GM12874 (cell line): Measurements from ENCODE around the gene CFAP54.

ENCODE experiments used
- TF ChIP-seq, protein P1 (sequence below): IDR thresholded peaks from 2 replicates; pipeline ENCODE4 v1.5.1; 2011; ENCODE audit warnings: low read depth, mild to moderate bottlenecking, control low read depth, low read length, moderate library complexity; ENCODE audit not compliant: insufficient read depth

CFAP54 gene

DNA sequence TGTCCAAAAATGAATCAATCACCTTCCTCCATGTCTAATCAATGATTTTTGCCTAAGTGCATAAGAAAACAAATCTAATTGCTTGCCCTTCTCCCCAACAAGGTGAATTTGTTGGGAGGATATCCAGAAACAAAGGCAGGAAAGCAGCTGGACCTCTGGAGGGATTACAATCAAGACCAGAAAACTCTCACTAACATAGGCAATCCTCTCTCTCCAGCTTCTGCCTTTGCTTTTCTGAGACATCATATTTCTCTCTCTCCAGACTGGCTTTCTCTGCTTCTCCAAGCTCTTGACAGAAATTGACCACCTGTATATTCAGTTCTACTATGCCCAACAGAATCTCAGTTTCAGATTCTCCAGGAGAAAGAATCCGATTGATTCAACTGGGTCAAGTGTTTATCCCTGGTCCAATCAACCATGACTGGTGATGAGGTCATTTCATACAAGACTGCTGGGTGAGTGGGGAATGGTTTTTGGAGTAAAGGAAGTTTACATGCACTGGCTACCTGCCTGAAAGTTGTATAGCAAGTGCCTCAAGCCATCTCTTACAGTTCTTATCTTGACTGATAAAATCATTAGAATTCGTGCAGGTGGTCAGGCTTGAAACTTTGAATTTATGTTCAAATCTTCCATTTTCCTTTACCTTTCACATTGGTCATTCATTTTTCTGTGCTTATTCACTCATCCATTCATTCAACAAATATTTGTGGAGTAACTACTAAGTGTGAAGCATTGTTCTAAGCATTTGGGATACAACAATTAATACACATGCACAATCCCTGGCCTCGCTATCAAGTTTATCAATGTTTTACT lies 22.2 kb upstream of the CFAP54 start:
- TF ChIP-seq, protein P1, sequence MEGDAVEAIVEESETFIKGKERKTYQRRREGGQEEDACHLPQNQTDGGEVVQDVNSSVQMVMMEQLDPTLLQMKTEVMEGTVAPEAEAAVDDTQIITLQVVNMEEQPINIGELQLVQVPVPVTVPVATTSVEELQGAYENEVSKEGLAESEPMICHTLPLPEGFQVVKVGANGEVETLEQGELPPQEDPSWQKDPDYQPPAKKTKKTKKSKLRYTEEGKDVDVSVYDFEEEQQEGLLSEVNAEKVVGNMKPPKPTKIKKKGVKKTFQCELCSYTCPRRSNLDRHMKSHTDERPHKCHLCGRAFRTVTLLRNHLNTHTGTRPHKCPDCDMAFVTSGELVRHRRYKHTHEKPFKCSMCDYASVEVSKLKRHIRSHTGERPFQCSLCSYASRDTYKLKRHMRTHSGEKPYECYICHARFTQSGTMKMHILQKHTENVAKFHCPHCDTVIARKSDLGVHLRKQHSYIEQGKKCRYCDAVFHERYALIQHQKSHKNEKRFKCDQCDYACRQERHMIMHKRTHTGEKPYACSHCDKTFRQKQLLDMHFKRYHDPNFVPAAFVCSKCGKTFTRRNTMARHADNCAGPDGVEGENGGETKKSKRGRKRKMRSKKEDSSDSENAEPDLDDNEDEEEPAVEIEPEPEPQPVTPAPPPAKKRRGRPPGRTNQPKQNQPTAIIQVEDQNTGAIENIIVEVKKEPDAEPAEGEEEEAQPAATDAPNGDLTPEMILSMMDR: no peak

DNA sequence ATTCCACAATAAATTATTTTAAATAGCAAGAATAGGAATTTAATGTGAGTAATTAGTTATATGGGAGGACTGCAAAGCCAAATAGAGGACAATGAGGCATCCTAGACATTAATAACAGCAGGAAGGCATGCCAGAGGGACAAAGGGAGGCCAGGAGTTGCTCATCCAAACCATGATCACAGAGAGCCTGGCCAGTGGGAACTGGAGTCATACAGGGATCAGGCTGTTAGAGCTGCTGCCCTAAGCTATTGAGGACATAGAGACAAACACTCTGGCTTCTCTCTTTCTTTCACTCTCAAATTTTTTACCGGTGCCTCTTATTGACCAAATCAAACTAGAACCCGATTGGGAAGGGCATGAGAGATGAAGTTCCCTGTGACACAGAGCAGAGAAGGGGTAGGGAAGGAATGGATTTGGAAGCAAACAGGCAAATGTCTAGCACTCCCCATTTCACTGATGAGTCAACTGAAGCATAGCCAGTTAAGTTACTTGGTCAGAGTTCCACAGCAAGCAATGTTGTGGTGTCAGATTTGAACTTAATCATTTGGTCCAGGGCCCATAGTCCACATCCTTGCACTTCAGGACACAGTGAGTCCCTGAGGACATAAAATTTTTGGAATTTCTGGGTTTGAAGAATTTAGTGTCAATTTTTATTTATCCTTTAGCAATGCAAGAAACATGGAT lies 17.9 kb upstream of the CFAP54 start:
- TF ChIP-seq, protein P1: no peak

DNA sequence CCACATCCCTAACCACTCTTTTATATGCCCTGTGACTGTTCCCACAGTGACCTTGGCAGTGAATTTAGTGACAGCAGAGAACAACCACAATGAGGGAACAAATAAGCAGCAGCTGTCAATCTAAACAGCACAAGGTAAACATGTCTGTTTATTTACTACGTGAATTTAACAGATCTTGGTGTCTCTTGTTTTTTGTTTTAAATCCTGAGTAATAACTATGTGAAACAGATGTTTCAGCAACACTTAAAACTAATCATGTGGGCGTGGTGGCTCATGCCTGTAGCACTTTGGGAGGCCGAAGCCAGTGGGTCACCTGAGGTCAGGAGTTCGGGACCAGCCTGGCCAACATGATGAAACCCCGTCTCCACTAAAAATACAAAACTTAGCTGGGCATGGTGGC lies 17.0 kb upstream of the CFAP54 start:
- TF ChIP-seq, protein P1: no peak

DNA sequence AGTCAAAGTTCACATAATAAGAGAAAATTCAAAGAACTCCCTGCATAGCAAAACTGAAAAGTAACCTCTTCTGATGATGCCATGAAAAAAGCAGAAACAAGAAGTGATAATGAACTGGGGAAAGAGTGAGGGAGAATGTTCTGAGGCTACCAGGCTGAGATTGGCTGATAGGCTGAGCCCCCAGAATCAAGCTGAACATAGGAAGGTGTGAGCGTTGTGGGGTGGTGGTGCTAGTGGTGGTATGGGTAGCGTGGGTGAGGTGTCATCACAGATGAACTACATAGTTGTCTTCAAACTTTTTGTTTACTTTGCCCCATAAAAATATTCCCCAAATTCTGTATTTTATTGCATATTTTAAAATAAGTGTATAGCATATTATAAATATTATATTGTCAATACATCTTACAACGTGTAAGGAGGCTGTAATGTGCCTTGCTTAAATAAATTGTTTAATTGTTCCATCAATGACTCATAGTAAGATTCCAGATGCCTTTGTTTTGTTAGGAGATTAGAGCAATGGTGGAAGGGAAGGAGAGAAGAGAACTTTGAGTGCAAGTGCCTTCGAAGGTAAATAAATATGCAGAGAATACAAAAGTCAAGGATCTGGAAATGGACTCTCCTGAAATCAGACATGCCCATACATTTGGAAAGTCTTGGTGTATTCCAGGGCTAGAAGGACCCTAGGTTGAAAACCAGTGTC lies 15.8 kb upstream of the CFAP54 start:
- TF ChIP-seq, protein P1: no peak

DNA sequence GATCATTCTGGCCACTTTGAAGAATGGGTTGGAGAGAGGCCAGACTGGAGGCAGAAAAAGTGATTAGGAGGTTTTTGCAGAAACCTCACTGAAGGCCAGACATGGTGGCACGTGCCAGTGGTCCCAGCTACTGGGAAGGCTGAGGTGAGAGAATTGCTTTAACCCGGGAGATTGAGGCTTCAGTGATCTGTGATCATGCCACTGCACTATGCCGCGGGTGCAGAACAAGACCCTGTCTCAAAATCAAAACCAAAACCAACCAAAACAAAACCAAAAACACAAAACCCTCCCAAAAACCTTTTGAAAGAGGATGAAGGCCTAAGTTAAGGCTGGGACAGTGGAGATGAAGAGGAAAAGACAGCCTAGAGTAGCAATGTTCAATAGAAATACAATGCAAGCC lies 15.2 kb upstream of the CFAP54 start:
- TF ChIP-seq, protein P1: no peak

DNA sequence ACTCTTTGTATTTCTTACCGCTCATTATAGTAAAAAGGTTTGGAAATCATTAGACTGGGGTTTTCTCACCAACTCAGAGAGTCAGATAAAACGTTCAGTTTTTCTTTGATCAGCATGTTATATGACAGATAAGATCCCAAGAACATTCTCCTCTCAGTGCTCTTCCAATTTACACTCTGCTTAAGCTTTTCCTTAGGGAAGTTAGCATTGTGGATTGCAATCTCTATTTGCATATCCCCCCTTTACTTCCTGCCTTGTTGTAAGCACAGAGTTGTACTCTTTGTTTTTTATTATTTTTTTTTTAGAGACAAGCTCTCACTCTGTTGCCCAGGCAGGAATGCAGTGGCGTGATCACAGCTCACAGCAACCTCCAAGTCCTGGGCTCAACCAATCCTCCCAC lies 11.4 kb upstream of the CFAP54 start:
- TF ChIP-seq, protein P1: no peak

DNA sequence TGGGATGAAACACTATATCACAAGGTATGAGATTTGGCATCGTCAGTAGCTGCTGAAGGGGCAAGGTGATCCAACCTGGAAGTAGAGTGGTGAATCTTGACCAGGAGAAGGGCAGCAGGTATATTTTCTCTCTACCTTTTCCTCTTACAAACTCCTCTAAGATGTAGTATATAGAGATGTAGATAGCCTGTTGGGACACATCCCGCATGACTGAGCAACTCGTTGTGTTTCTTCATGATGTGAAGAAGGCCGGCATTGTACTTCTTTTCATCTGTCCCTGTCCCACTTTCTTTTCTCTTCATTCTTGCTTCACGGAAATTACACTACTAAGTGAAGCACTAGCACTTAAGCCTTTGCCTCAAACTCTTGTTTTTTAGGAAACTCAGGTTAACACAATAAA lies 7.3 kb upstream of the CFAP54 start:
- TF ChIP-seq, protein P1: no peak
